OCI-M1 (cell line): Measurements from ENCODE around the gene PLXDC2.

Experiments
- DNase-seq: peaks from one replicate; lab custom pipeline; 2025; lab: John Stamatoyannopoulos, UW

PLXDC2 gene

DNA sequence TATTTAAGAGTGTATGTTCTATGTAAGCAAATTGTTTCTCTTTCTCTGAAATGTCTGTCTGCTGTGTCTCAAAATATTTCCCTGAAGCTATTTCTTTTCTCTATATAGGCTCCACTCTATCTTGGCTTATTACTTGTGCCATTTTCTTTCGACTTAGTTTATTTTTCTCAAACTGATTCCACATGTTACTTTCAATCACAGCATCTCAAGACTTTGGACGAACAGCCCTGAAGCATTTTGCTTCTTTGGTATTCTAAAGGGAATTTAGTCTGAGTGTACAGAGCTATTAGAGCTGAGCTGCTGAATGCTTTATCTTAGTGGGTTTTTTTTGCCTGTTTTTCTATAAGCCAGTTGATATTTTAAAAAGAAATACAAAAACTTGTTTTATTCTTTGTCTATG lies 95.7 kb downstream of the PLXDC2 start:
- no peak for DNase-seq

DNA sequence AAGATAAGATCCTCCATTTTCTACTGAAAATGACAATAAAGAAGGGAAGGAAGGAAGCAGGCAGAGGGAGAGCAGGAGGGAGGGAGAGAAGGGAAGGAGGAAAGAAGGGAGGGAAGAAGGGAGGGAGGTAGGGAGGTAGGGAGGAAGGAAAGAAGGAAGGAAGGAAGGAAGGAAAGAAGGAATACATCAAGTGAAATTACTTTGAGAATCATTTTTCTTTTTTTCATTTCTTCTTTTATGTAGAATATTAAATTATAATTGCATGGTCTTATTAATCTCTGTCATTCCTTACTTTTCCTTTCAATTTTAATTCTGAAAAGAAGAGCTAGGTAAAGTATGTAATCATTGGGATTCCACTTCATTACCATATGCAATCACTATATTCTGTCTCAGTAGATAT lies 97.8 kb downstream of the PLXDC2 start:
- no peak for DNase-seq

DNA sequence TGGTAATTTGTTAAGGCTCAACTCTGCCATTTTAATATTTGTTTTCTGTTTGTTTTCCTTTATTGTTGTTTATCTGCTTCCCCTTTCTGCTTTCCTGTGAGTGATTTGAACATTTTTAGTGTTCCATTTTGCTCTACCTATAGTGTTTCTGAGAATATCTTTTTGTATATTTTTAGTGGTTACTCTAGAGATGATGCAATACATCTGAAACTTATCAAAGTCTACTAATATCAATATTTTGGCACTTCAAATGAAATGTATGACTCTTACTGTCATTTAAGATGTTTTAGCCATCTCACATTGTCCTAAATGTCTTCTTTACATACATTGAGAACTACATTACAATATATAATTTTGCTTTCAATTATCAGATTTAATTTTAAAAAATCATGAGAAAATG lies 98.9 kb downstream of the PLXDC2 start:
- peak; percentile 38 for DNase-seq

DNA sequence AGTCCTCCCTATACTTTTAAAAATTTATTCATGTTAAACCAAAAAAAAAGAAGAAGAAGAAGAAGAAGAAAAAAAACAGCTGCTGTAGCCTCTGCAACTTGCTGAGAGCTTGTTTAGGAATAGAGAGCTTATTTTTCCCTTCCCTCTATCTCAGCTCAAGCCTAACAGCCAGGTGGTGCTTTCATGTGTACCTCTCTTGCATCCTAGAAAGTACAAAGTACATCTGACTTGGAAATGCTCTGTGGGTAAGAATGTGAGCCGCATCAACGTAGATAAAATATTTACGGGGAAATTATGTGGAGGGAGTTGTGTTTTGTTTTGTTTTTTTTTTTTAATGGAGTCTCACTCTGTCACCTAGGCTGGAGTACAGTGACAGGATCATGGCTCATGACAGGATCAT lies 99.6 kb downstream of the PLXDC2 start:
- no peak for DNase-seq

DNA sequence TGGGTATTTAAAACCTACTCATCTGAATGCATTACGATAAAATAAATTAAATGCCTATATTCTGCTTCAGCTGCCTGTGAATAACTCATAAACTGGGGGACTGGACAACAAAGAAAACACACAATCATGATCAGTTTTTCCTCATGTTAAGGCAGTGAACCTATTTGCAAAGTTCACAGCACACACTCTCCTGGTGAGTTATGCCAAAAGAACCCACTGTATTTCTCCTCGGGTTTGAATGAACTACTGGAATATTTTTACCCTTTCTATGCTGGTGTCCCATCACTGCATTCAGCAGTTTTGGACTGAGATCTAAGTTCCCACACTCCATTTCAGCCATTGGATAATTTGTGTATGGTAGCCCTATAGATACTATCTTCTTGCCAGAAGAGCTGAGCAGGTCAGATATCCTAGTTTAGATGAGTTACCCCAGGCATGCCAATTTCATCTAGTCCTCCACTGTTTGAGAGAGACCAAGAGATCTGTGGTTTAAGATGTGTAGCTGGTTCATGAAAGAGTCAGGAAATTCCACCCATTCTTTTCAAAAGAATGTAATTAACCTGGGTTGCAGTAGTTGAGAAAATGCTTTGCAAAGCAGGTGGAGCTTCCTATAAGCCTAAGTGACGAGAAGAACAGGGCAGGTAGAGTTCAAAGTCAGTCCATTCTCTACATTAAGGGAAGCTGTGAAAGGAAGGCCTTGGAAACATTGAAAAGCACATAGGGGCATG lies 101.7 kb downstream of the PLXDC2 start:
- DNase-seq, result no peak

DNA sequence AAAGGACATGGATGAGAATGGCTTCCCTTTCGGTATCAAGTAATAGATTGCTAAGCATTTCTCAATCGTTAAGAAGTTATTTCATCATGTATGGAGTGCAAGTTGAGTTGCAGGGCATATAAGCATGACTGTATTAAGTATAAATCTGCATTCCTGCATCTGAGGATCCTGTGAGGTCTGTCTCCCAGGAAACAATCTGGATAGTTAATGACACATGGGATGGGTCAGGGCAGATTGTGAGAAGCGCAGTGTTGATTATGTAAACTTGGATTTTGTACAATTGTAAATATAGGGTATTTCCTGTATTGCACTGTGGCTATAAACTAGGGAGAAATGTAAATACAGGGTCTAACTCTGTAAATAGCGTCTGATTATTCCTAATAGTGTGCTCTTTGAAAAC lies 102.6 kb downstream of the PLXDC2 start:
- DNase-seq, result no peak

DNA sequence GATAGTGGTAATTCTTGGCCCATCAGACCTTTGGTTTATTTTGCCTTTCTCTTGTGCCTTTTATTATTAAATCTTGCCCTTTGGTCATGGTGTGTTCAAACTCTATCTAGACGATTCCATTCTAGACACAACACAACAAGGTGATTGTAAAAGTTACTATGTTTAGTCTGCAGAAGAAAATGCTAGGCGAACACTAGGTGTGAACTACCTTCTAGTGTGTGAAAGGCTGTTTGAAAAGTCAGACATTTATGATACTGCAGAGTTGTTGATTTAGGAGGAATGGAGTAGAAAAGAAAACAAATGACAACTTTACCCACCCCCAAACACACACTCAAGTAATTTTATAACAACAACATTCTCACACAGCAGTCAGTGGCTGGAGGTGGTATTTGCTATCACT lies 103.4 kb downstream of the PLXDC2 start:
- no peak for DNase-seq

DNA sequence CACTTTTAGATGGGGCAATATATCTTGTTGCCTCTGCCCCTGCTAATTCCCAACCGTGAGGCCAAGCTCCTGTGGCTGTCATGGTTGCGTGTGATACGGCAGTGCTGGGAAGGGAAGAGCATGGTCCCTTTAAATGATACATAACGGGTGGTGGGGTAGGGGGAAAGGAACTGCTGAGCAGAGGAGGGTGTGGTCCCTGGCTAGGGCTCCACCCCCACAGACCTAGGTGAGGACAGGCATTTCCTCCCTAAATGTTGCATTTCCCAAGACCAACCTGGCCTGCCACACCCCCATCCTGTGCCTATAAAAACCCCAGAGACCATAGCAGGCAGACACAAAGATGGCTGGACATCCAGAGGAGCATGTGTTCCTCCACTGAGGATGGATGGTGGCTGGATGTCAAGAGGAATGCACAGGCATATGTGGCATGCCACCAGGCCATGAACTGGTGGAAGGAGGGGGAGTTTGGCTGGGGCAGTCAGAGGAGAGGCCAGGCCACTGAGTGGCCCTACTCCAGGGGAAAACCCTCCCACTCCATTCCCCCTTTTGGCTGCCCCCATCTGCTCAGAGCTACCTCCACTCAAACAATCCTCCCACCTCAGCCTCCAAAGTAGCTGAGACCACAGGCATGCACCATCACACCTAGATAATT lies 104.0 kb downstream of the PLXDC2 start:
- no peak for DNase-seq

DNA sequence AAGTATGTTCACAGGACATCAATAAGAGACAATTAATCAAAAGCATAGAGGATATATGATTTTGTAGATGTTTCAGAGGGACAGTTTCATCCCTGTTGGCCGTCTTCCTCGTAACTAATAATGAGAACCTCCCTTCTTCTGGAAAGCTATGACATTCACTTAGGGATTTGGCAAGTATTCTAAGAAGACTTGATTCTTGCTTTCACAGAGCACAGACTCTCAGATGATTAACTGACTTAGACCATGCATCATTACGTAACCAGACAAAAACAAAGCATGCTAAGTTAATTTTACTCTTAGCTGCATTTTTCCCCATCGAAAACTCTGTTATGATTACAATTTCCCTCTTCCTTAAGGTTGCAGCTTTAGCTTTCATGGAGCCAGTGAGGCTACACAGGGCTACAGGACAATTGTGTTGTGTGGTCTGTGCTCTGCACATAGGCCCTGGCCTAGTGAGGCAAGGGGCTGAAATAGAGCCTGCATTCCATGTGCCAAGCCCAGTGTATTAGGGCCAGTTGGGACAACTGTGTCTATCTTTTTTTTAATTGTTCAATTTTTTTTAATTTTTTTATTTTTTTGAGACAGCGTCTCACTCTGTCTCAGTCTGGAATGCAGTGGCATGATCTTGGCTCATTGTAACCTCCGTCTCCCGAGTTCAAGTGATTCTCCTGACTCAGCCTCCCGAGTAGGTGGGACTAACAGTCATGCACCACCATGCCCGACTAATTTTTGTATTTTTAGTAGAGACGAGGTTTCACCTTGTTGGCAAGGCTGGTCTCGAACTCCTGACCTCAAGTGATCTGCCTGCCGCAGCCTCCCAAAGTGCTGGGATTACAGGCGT lies 105.3 kb downstream of the PLXDC2 start:
- DNase-seq, result no peak

DNA sequence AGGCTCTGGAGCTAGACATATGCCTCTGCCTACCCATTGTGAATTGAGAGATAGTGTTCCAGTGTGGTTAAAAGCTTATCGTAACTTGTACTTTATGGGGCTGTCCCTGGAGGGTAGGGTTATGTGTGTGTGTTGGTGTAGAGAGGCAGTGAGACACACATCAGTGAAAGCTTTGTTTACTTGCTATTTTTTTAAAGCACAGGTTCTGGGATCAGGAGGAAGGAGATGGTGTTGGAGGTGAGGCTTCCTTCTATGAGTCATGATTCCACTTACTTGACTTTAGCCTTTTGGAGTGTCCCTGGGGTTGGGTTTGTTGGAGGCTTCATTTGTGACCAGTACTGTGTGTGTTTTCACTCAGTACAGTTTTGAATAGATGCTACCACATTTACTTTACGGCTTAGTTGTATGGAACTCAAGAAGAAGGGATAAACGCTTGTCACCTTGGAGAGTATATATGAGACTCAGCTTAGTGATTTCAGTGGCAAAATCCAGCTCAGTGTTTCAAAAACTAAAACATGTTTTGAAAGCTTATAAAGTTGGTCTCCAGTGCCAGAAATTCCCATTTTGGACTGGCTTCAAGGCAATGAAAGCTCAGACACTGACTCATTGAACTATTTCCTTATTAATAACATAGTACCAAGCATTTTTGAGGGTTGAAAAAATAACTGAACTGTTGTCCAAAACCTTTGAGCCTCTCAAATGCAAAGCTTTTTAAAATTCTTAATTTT lies 106.2 kb downstream of the PLXDC2 start:
- no peak for DNase-seq

DNA sequence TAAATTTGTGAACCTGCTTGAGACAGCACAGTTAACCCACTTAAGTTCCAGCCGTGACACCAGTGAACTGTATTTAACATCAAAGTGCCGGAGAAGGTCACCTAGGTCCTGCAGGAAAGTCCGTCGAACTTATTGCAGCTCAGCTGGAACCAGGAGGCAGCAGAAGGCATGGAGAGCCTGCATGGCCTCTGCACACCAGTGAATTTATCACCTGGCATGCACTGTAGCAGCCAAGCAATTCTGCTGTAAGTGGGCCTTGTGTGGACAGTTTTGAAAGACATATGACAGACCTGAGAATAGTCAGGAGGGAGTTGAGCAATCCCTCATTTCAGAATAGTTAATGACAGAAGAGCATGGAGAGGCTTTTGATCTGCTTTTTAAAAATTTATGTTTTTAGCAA lies 108.8 kb downstream of the PLXDC2 start:
- DNase-seq, result no peak

DNA sequence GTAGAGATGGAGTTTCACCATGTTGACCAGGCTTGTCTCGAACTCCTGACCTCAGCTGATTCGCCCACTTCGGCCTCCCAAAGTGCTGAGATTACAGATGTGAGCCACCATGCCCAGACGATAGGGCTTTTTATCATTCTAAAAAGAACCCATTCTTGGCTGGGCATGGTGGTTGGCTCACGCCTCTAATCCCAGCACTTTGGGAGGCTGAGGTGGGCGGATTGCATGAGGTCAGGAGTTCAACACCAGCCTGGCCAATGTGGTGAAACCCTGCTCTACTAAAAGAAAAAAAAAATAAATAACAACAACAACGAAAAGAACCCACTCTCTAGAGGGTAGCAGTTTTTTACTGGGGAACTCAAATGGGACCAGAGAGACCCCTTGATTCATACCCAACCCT lies 112.7 kb downstream of the PLXDC2 start:
- no peak for DNase-seq

DNA sequence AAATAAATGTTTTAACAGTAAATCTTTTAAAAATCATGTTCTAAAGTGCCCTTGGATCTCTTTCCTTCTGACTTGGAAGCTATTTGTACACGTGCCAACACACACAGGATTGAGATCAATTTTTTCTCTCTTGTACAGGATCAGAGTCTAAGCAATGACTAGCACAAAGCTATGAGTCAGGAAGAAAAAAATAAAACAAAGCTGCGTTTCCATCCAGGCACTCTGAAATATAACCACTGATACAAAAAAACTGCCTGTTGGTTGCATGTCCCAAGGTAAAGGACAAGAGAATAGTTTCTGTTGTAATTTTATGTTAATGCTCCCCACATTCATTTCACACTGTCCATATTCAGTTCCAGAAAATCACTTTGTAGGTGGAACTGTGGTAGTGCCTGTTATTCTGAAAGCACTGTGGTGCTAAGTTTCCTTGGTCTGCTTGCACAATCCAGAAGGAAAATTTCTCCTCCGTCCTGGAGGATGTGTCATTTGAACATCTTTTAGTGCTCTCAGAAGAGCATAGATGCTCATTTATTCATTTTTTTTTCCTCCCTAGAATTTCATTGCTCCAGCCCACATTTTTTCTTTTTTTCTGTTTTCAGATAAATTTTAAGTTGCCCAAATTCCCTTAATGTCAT lies 113.4 kb downstream of the PLXDC2 start:
- DNase-seq, result no peak

DNA sequence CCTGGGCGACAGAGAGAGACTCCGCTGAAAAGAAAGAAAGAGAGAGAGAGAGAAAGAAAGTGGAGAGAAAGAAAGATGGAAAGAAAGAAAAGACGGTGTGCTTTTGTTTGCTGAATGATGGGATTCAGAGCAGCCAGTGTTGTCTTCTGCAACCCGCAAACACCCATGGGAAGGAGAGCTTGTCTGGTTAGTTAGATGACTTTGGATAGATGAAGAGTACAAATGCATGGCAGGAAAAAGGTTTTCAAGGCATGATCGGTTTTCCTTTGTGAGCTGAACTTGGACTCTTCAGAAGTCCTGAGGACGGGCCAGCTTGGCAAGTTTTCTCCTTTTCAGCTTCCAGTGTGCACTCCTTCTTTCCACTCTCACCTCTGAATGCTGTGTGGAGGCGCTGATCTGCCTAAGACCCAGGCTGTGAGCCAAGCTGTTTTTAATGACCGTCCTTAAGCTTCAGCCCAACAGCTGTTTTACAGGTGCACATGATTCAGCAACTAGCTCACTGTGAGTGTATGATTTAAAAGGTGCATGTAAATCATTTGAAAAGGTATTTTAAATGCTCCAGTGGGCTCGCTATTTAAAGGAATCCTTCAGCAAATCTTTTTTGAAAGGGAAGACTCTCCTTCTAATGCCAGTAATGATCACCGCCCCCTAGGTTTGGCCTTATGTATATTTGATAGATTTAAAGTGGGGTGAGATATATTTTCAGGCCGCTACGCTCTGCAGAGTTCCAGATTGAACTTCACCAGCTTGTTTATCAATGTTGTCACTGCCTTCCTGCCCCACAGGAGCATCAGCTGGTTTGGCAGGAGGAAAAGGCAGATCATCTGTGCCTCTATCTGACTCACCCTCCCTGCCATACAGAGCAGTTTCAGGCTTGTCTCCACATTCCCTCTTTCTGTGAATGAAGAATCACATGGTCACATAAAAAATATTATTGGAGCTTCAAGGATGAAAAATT lies 115.0 kb downstream of the PLXDC2 start:
- DNase-seq, result no peak

DNA sequence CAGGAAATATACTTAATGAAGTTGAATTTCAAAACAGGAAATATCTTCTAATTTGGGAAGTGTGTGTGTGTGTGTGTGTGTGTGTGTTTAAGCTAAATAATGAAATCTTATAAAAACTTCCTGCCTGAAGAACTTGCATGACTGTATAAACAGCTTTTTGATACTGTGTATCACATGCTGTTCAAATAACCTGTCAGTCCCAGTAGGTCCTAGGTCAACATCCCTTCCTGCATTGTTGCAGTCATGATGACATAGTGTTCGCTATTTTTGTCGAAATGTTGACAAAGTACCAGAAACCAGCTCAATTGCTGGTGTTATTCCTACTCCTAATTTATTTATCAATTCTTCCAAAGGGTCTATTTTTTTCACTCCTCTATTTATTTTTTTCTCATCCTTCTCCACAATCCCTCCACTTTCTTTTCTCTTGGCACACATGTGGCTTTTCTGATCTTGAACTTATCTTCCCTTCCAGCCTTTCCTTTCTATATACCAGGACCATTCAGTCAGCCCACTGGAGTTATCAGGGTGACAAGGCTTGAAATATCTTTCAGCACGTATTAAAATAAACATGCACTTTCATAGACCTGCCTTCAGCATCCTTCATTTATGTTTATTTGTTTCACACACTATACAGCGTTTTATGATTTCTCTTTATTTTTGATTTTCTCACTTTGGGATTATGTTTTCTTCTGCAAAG lies 115.8 kb downstream of the PLXDC2 start:
- no peak for DNase-seq

DNA sequence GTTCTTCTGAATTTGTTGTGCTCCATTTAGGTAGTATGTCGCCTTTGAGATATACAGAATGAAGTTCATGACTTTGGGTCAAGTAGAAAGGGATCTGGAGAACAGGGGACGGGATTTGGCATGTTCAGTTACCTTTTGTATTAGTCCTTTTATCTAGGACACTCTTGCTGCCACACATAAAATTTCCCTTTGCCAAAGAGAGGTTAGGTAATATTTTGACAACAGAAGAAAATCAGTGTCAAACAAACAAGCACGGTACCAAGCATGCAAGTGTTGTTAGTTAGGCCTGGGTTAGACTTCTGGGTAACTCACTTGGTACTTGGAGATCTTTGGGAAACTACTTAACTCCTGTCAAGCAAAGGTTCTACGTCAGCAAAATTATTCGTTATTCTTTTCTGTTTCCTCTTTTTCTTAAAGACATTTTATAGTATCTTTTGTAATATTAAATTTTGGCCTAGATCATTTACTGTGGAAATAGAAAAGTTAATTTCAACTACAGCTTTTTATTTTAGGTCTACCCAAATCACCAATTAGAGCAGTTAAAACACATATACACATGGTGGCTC lies 116.7 kb downstream of the PLXDC2 start:
- no peak for DNase-seq

DNA sequence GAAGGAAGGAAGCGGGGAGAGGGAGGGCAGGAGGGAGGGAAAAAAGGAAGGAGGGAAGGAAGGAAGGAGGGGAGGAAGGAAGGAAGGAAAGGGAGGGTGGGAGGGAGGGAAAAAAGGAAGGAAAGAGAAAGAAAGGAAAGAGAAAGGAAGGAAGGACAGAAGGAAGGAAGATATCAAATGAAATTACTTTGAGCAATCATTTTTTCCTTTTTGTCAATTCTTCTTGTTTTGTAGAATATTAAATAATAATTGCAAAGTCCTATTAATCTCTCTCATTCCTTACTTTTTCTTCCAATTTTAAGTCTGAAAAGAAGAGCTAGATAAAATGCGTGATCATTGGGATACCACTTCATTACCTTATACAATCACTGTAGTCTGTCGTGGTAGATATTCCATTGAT lies 117.5 kb downstream of the PLXDC2 start:
- no peak for DNase-seq

DNA sequence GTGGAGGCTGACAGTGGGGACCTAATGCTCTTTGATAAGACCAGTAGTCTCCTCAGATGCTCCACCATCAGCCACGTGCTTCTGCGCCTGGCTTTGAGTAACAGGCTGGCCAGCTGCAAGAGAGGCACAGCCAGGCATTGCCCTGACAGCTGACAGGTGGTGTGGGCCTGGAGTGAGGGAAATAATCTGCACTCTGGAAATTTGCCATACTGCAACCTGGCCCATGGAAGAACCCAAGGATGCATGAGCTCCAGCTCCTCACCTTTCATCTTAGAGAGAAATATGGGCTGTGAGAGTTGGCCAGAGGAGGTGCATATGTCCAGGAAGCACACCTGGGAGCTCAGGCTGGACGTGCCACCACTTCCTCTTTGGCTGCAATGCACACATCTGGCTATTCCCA lies 118.9 kb downstream of the PLXDC2 start:
- DNase-seq, result no peak

DNA sequence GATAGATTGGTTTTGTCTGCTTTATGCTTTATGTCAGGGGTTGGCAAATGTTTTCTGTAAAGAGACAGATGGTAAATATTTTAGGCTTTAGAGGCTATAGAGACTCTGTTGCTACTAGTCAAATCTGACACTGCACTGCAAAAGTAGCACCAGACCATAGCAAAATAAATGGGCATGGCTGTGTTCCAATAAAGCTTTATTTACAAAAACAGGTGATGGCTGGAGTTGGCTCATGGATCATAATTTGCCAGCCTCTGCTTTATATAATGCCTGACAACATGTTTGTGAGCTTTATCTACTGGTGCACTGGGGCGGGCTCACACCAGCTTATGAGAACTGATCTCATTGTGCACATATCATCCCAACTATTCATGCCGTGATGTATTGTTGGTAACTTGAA lies 120.1 kb downstream of the PLXDC2 start:
- DNase-seq, result no peak

DNA sequence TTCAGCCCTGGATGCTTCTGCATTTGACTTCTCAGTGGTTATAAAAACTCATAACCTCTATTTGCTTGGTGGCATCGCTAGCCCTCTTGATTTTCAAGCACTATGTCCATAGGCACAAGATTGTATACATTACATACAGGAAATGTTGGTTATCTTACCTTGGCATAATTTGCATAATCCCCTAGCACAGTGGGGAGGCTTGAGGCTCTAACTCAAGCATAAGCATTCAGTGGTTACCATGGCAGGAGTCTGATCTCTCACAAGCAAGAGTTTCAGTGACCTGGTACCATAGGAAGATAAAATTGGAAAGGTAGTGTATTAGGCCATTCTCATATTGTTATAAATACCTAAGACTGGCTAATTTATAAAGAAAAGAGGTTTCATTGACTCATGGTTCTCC lies 121.8 kb downstream of the PLXDC2 start:
- no peak for DNase-seq
